Esophagus muscularis mucosa (tissue), 4 donors: ENCODE results near the gene SPSB3. TPM values are rescaled to one million over a fixed set of nuclear protein-coding genes. Genes with fewer than 3 reads are reported as not detected.

ENCODE experiments used
- DNase-seq: peaks from one replicate; pipeline ENCODE4 v3.0.0-alpha.2; 2017; ENCODE audit errors: extremely low spot score
- H3K27ac ChIP-seq, 4 donors: fragments of 200-600 bp; sonication (generic); replicated peaks in 1 of 4; 1 replicate in 3 of 4; 2 replicates in 1 of 4; pipeline ENCODE4 v1.5.1; 2016 to 2019; ENCODE audit warnings: mild to moderate bottlenecking in 1 of 4
- H3K27me3 ChIP-seq, 4 donors: fragments of 200-600 bp; sonication (generic); one replicate each; pipeline versions ENCODE4 v1.5.1 to v1.6.0; 2016 to 2019
- H3K36me3 ChIP-seq, 4 donors: fragments of 200-600 bp; sonication (generic); one replicate each; pipeline ENCODE4 v1.5.1; 2016 to 2019
- H3K4me1 ChIP-seq, 4 donors: fragments of 200-600 bp; sonication (generic); one replicate each; pipeline ENCODE4 v1.5.1; 2016 to 2019
- H3K4me3 ChIP-seq, 4 donors: fragments of 200-600 bp; sonication (generic); 1 replicate in 2 of 4; 2 replicates in 2 of 4; pipeline ENCODE4 v1.5.1; 2016 to 2019; ENCODE audit warnings: mild to moderate bottlenecking in 4 of 4, moderate library complexity in 1 of 4
- H3K9me3 ChIP-seq, 4 donors: fragments of 200-600 bp; sonication (generic); 1 replicate in 3 of 4; 2 replicates in 1 of 4; pipeline ENCODE4 v1.5.1; 2016 to 2019
- EP300 ChIP-seq: sonication (generic); formaldehyde crosslinking; IDR thresholded peaks from one replicate; pipeline ENCODE4 v1.6.1; 2017; ENCODE audit warnings: antibody characterized with exemption
- POLR2A ChIP-seq: fragments of 450-650 bp; IDR thresholded peaks from one replicate; pipeline ENCODE4 v1.6.1; 2017; ENCODE audit warnings: antibody characterized with exemption, moderate library complexity, mild to moderate bottlenecking, low read depth
- POLR2AphosphoS5 ChIP-seq, 2 donors: sonication (generic); formaldehyde crosslinking; IDR thresholded peaks; one replicate each; pipeline ENCODE4 v1.6.1; 2017; ENCODE audit warnings: antibody characterized with exemption in 2 of 2
- WGBS: methylation state at CpG from one replicate; pipeline ENCODE4 v1.1.5; 2018; 5-methylcytosine and 5-hydroxymethylcytosine counted together
- intact Hi-C: fragments of 100-400 bp; cut with DNase I; formaldehyde crosslinking; loops from one replicate; pipeline ENCODE4 v1.15.1; 2023
- total RNA-seq, 4 donors: library from RNA; depleted of rRNA; stranded (reverse); fragments of >200 nt; gene quantifications; one replicate each; pipeline versions ENCODE4 v1.1.0 to v1.2.1, GENCODE V29; 2016
- TF ChIP-seq, protein P1 (sequence below), 3 experiments: fragments of 200-600 bp in 2 of 3; fragments of 450-650 bp in 1 of 3; sonication (generic) in 2 of 3; IDR thresholded peaks; one replicate each; pipeline ENCODE4 v1.5.1; 2017 to 2019; ENCODE audit warnings: antibody characterized with exemption in 3 of 3, mild to moderate bottlenecking in 2 of 3, moderate library complexity in 1 of 3

Gene SPSB3
- total RNA-seq, 4 donors from 2014 or later, result 69.1 to 101 (median 78.6) TPM

DNA sequence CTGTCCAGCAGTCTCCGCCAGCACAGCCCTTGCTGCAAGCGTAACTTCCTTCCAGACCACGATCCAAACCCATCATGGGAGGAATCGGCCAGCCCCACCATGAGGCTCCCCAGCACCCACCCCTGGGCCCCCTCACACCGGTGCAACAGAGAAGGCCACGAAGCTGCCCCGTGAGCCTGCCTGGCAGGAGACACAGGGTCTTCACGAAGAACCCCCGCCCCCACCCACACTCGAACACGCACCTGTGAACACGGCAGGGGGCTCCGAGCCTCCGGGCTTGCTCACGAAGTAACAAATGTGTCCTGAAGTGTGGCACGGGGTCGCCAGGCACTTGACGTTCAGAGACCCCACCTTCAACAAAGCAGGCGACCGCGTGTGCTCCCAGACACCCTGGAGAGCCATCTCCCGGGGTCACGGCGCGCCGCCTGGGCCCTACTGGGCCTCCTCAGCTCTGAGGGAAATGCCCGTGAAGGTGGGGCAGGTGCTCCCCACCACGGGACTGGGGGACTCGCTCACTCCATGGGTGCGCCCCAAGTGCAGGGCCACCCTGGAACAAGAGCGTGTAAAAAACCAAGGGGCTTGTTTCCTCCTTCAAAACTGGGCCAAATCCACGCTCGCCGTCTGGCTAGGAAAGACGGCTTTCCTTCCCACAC is 36.6 kb upstream of the SPSB3 start:
- Histone ChIP-seq H3K9me3 (no peaks in the 10 kb centered on the region), H3K36me3 (peaks cover 56 to 95% (median 85%) of the 10 kb centered on the region in 4 donors), H3K4me1 (peaks cover 5 to 15% (median 11%) of the 10 kb centered on the region in 4 donors), H3K27ac (no peak overlapping the region), H3K4me3 (no peak overlapping the region), H3K27me3 (no peaks in the 10 kb centered on the region)
- TF ChIP-seq EP300, result no peak
- no peak for TF ChIP-seq POLR2AphosphoS5 (IDR thresholded peaks at IDR 0.05)
- no peak for TF ChIP-seq POLR2A
- DNase-seq, result no peak
- 92% methylated on average over 31 of the region's 35 CpGs for WGBS
- intact Hi-C loops, result no loop called here

DNA sequence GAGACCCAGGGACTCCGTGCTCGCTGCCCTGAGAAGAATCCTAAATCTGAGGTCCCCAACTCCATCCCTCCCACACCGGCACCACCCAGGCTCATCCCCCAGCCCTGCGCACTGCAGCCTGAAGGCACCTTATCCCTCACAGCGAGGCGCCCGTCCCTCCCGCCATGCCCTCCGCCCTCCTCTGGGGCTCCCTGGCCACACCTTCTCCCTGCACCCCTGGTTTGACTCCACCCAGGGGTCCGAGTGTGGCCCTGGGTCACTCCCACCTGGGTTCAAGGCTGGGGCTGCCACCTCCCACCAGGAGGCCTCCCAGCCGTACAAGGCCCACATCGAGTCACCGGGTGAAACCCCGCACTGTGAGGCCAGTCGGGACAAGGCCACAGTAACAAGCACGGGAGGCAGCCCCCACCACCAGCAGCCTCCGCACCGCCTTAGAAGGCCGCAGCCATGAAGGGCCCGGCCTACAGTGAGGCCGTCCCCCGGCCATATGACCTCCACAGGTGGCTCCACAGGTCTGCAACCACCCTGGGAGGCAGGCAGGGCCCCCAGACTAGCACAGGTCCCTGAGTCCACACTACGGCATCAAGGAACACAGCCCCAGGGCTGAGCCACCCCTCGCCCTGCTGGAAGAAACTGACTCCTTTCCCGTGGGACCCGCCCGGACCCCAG is 36.0 kb upstream of the SPSB3 start:
- Histone ChIP-seq H3K36me3 (peaks cover 56 to 100% (median 91%) of the 10 kb centered on the region in 4 donors), H3K27me3 (no peaks in the 10 kb centered on the region), H3K4me1 (peaks cover 0 to 10% (median 5%) of the 10 kb centered on the region in 4 donors), H3K9me3 (no peaks in the 10 kb centered on the region), H3K4me3 (no peak overlapping the region), H3K27ac (no peak overlapping the region)
- TF ChIP-seq POLR2AphosphoS5 (IDR thresholded peaks at IDR 0.05) (no peak), EP300 (no peak), POLR2A (no peak)
- TF ChIP-seq, protein P1, sequence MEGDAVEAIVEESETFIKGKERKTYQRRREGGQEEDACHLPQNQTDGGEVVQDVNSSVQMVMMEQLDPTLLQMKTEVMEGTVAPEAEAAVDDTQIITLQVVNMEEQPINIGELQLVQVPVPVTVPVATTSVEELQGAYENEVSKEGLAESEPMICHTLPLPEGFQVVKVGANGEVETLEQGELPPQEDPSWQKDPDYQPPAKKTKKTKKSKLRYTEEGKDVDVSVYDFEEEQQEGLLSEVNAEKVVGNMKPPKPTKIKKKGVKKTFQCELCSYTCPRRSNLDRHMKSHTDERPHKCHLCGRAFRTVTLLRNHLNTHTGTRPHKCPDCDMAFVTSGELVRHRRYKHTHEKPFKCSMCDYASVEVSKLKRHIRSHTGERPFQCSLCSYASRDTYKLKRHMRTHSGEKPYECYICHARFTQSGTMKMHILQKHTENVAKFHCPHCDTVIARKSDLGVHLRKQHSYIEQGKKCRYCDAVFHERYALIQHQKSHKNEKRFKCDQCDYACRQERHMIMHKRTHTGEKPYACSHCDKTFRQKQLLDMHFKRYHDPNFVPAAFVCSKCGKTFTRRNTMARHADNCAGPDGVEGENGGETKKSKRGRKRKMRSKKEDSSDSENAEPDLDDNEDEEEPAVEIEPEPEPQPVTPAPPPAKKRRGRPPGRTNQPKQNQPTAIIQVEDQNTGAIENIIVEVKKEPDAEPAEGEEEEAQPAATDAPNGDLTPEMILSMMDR (IDR thresholded peaks at IDR 0.05), result no peak
- WGBS, result 90% methylated on average over 15 of the region's 27 CpGs
- intact Hi-C loops, result no loop called here
- DNase-seq, result no peak

DNA sequence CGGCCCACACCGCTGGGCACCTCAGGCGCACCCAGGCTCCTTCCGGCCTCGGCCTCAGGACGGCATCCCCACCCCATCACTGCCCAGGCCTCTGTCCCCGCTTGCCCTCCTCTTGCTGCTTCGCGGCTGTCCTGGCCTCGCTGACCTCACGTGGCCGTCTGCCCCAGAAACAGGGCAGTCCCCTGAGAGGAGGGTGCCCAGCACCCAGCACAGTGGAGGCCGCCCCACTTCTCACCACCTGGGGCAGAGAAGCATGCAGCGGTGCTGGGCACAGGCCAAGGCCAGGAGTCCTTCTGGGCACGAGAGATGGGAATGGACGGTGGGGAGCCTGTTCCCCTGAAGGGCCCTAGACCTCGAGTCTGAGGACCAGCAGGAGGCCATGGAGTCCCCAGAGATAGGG is 35.3 kb upstream of the SPSB3 start:
- H3K4me1 ChIP-seq, result peaks cover 0 to 11% (median 7%) of the 10 kb centered on the region in 4 donors
- 95% methylated on average over 8 of the region's 17 CpGs for WGBS
- TF ChIP-seq POLR2A (no peak), POLR2AphosphoS5 (IDR thresholded peaks at IDR 0.05) (no peak), EP300 (no peak)
- TF ChIP-seq, protein P1 (IDR thresholded peaks at IDR 0.05), result no peak
- no peaks in the 10 kb centered on the region for H3K9me3 ChIP-seq
- intact Hi-C loops, result no loop called here
- H3K4me3 ChIP-seq, result no peak overlapping the region
- peaks cover 51 to 95% (median 90%) of the 10 kb centered on the region in 4 donors for H3K36me3 ChIP-seq
- no peak overlapping the region for H3K27ac ChIP-seq
- H3K27me3 ChIP-seq, result no peaks in the 10 kb centered on the region
- DNase-seq, result no peak

DNA sequence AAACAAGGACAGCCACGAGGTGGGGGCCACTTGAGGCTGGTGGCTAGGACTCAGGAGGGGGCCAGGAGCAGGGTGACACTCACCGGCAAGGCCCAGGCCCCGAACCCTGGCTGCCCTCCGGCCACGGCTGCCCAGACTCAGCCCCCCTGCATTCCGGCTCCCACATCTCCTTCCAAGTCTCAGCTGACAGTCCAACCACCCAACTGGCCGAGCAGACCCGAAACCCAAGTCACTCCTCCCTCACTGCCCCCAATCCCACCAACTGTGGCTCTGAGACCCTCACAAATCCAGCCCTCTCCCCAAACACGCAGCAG is 34.9 kb upstream of the SPSB3 start:
- no peaks in the 10 kb centered on the region for H3K27me3 ChIP-seq
- peaks cover 0 to 11% (median 10%) of the 10 kb centered on the region in 4 donors for H3K4me1 ChIP-seq
- no peaks in the 10 kb centered on the region for H3K9me3 ChIP-seq
- intact Hi-C loops, result no loop called here
- H3K36me3 ChIP-seq, result peaks cover 48 to 90% (median 85%) of the 10 kb centered on the region in 4 donors
- WGBS, result 90% methylated on average over 9 of the region's 9 CpGs
- TF ChIP-seq EP300 (no peak), POLR2A (no peak), POLR2AphosphoS5 (IDR thresholded peaks at IDR 0.05) (no peak)
- TF ChIP-seq, protein P1 (IDR thresholded peaks at IDR 0.05), result no peak
- H3K27ac ChIP-seq, result no peak overlapping the region
- no peak for DNase-seq
- no peak overlapping the region for H3K4me3 ChIP-seq

DNA sequence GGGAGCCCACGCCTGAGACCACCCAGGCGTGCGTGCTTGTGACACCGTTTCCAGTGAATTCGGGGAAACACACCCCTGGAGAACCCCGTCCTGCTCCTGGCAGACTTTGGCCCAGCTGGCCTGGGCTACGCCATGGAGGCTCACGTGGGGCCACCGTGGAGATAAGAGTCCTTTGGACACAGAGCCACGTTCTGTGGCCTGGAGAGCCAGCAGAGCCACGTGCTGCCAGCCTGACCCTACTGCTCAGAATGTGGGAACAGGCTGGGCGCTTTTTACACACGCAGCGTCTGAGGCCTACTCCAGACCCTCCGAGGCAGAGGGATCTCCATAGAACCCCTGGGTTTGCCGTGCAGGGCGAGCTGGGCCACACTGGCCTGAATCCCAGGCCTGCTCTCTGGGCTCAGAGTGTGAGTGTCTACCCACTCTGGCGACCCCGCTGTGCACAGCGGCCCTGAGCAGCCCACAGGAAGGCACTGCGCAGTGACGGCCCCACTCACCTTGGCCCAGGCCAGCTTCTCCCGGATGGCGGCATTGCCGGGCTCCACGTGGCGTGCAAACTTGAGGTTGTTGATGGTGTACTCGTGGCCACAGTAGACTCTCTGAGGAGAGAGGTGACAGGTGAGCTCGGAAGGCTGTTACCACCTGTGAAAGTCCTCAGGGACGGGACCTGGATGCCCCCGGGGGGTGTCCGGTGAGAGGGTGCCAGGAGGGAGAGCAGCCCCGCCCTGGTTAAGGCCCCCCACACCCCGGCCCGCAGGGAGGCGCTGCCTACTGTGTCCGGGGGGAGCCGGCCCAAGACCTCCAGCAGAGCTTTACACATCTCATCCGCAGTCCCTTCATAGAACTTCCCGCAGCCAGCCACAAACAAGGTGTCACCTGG is 34.3 kb upstream of the SPSB3 start:
- TF ChIP-seq, protein P1 (IDR thresholded peaks at IDR 0.05), result no peak
- TF ChIP-seq POLR2A (no peak), EP300 (no peak), POLR2AphosphoS5 (IDR thresholded peaks at IDR 0.05) (no peak)
- Histone ChIP-seq H3K4me1 (peaks cover 0 to 11% (median 10%) of the 10 kb centered on the region in 4 donors), H3K27ac (no peak overlapping the region), H3K9me3 (no peaks in the 10 kb centered on the region), H3K4me3 (no peak overlapping the region), H3K27me3 (no peaks in the 10 kb centered on the region), H3K36me3 (peaks cover 46 to 85% (median 80%) of the 10 kb centered on the region in 4 donors)
- intact Hi-C loops, result no loop called here
- WGBS, result 96% methylated on average over 30 of the region's 40 CpGs
- DNase-seq, result no peak
